HepG2 (cell line): Measurements from ENCODE around the gene NINJ2.

Experiments
- BCL3 ChIP-seq: sonication (generic); formaldehyde crosslinking; IDR thresholded peaks from 2 replicates; pipeline ENCODE4 v1.5.1; 2020; ENCODE audit warnings: mild to moderate bottlenecking, missing genetic modification reagents, moderate library complexity
- EP300 ChIP-seq, 3 experiments: sonication (generic) in 1 of 3; formaldehyde crosslinking in 1 of 3; IDR thresholded peaks; 2 replicates each; pipeline versions ENCODE4 v1.5.1 to v1.6.1; 2011 to 2020; ENCODE audit warnings: low read depth in 2 of 3, low read length in 2 of 3, borderline replicate concordance in 1 of 3, improper control_type of control experiment in 1 of 3, mild to moderate bottlenecking in 1 of 3, missing genetic modification reagents in 1 of 3, moderate library complexity in 1 of 3
- MXI1 ChIP-seq: IDR thresholded peaks from 3 replicates; pipeline ENCODE4 v1.6.1; 2012; ENCODE audit warnings: low read depth, low read length, inconsistent platforms, borderline replicate concordance
- NCOA5 ChIP-seq: sonication (generic); formaldehyde crosslinking; IDR thresholded peaks from 2 replicates; pipeline ENCODE4 v1.4.0; 2020; ENCODE audit warnings: missing genetic modification reagents
- NR3C1 ChIP-seq: sonication (generic); formaldehyde crosslinking; IDR thresholded peaks from 2 replicates; pipeline ENCODE4 v1.4.0; 2020; ENCODE audit warnings: missing genetic modification reagents
- POLR2AphosphoS5 ChIP-seq: IDR thresholded peaks from 2 replicates; pipeline ENCODE4 v1.6.1; 2012; ENCODE audit warnings: low read depth, low read length
- SP2 ChIP-seq: sonication (generic); formaldehyde crosslinking; IDR thresholded peaks from 2 replicates; pipeline ENCODE4 v1.5.1; 2020; ENCODE audit warnings: mild to moderate bottlenecking, missing genetic modification reagents
- ZFX ChIP-seq: sonication (generic); formaldehyde crosslinking; IDR thresholded peaks from 2 replicates; pipeline ENCODE4 v1.4.0; 2020; ENCODE audit warnings: mild to moderate bottlenecking, low read depth, missing genetic modification reagents, moderate library complexity
- ZNF121 ChIP-seq: sonication (generic); formaldehyde crosslinking; IDR thresholded peaks from 2 replicates; pipeline ENCODE4 v1.5.0; 2020; ENCODE audit warnings: mild to moderate bottlenecking, missing genetic modification reagents
- TF ChIP-seq, protein P1 (sequence below), 2 experiments: sonication (generic) in 1 of 2; formaldehyde crosslinking in 1 of 2; IDR thresholded peaks; 2 replicates each; pipeline versions ENCODE4 v1.5.1 to v1.6.1; 2011 to 2020; ENCODE audit warnings: borderline replicate concordance in 1 of 2, low read depth in 1 of 2, low read length in 1 of 2, mild to moderate bottlenecking in 1 of 2, missing genetic modification reagents in 1 of 2, moderate library complexity in 1 of 2
- TF ChIP-seq, protein P2 (sequence below): sonication (generic); formaldehyde crosslinking; IDR thresholded peaks from 2 replicates; pipeline ENCODE4 v1.5.0; 2020; ENCODE audit warnings: mild to moderate bottlenecking, missing genetic modification reagents, moderate library complexity
- TF ChIP-seq, protein P3 (sequence below): sonication (generic); formaldehyde crosslinking; IDR thresholded peaks from 2 replicates; pipeline ENCODE4 v1.4.0; 2020; ENCODE audit warnings: mild to moderate bottlenecking, missing genetic modification reagents
- TF ChIP-seq, protein P4 (sequence below): sonication (generic); formaldehyde crosslinking; IDR thresholded peaks from 2 replicates; pipeline ENCODE4 v1.4.0; 2020; ENCODE audit warnings: missing genetic modification reagents

- no peak for TF ChIP-seq ZNF121 (CRISPR knock-in tag)
- TF ChIP-seq ZFX (CRISPR knock-in tag): no peak
- TF ChIP-seq, protein P1, sequence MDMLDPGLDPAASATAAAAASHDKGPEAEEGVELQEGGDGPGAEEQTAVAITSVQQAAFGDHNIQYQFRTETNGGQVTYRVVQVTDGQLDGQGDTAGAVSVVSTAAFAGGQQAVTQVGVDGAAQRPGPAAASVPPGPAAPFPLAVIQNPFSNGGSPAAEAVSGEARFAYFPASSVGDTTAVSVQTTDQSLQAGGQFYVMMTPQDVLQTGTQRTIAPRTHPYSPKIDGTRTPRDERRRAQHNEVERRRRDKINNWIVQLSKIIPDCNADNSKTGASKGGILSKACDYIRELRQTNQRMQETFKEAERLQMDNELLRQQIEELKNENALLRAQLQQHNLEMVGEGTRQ (IDR thresholded peaks at IDR 0.05; ENCODE audit: low read depth, low read length): no peak
- TF ChIP-seq, protein P1 (CRISPR knock-in tag; IDR thresholded peaks at IDR 0.05; ENCODE audit: borderline replicate concordance): no peak
- TF ChIP-seq, protein P2, sequence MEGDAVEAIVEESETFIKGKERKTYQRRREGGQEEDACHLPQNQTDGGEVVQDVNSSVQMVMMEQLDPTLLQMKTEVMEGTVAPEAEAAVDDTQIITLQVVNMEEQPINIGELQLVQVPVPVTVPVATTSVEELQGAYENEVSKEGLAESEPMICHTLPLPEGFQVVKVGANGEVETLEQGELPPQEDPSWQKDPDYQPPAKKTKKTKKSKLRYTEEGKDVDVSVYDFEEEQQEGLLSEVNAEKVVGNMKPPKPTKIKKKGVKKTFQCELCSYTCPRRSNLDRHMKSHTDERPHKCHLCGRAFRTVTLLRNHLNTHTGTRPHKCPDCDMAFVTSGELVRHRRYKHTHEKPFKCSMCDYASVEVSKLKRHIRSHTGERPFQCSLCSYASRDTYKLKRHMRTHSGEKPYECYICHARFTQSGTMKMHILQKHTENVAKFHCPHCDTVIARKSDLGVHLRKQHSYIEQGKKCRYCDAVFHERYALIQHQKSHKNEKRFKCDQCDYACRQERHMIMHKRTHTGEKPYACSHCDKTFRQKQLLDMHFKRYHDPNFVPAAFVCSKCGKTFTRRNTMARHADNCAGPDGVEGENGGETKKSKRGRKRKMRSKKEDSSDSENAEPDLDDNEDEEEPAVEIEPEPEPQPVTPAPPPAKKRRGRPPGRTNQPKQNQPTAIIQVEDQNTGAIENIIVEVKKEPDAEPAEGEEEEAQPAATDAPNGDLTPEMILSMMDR: no peak
- no peak for TF ChIP-seq NCOA5
- TF ChIP-seq POLR2AphosphoS5: no peak
- TF ChIP-seq, protein P3, sequence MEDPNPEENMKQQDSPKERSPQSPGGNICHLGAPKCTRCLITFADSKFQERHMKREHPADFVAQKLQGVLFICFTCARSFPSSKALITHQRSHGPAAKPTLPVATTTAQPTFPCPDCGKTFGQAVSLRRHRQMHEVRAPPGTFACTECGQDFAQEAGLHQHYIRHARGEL (CRISPR knock-in tag): no peak
- no peak for TF ChIP-seq EP300 (IDR thresholded peaks at IDR 0.05; ENCODE audit: low read depth in 2 of 2, low read length in 2 of 2)
- no peak for TF ChIP-seq EP300 (CRISPR knock-in tag; IDR thresholded peaks at IDR 0.05; ENCODE audit: borderline replicate concordance)
- no peak for TF ChIP-seq NR3C1 (CRISPR knock-in tag)
- TF ChIP-seq, protein P4, sequence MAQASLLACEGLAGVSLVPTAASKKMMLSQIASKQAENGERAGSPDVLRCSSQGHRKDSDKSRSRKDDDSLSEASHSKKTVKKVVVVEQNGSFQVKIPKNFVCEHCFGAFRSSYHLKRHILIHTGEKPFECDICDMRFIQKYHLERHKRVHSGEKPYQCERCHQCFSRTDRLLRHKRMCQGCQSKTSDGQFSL (CRISPR knock-in tag): no peak
- no peak for TF ChIP-seq MXI1
- no peak for TF ChIP-seq SP2
- no peak for TF ChIP-seq BCL3 (CRISPR knock-in tag)
Measured at GRCh38 chr12:580813-581212, 82.4 kb downstream of the NINJ2 start.
